Astrocyte of the cerebellum (primary cell): ENCODE measurements around the gene OR1L4.

Source experiments
- DNase-seq: peaks from one replicate; pipeline ENCODE4 v3.0.0-alpha.2; 2011; ENCODE audit warnings: low read depth
- H3K4me3 ChIP-seq: 2 replicates; pipeline ENCODE4 v1.5.1; 2011; ENCODE audit warnings: mild to moderate bottlenecking, low read depth, low read length, moderate library complexity
- CTCF ChIP-seq: IDR thresholded peaks from 2 replicates; pipeline ENCODE4 v1.5.1; 2012; ENCODE audit warnings: low read length, low read depth, moderate library complexity, mild to moderate bottlenecking; ENCODE audit errors: missing control alignments
- in situ Hi-C: cut with HindIII; loops from 2 replicates; pipeline ENCODE4 v1.10.0; 2017; ENCODE audit warnings: low sequenced_read_pairs

The OR1L4 gene

GRCh38 chr9:122723690-122724089 lies at the start of gene OR1L4:
Gene OR1L4 (plus strand): TSS chr9:122723990. CDS start chr9:122723990, 0 bp downstream.
- no peak for DNase-seq
- in situ Hi-C loops, result no loop called here
- no peak within 1 kb of the TSS for H3K4me3 ChIP-seq
- TF ChIP-seq CTCF, result no peak

- in situ Hi-C loops, result no loop called here
- no peak overlapping the region for H3K4me3 ChIP-seq
- DNase-seq, result no peak
- TF ChIP-seq CTCF, result no peak
Measured at GRCh38 chr9:122684851-122685250, 38.9 kb upstream of the OR1L4 start.

GRCh38 chr9:122695696-122696095 lies 28.1 kb upstream of the OR1L4 start:
- TF ChIP-seq CTCF, result no peak
- in situ Hi-C loops, result no loop called here
- no peak for DNase-seq
- H3K4me3 ChIP-seq, result no peak overlapping the region

- no peak for TF ChIP-seq CTCF
- no peak overlapping the region for H3K4me3 ChIP-seq
- in situ Hi-C loops, result no loop called here
- DNase-seq, result no peak
Measured at GRCh38 chr9:122718038-122718437, 5.8 kb upstream of the OR1L4 start.

GRCh38 chr9:122719218-122719617 lies 4.6 kb upstream of the OR1L4 start:
- no peak for TF ChIP-seq CTCF
- no peak for DNase-seq
- no peak overlapping the region for H3K4me3 ChIP-seq
- in situ Hi-C loops, result no loop called here

- no peak within 1 kb of the TSS for H3K4me3 ChIP-seq
- TF ChIP-seq CTCF, result no peak
- DNase-seq, result no peak
Measured at GRCh38 chr9:122742003-122742402, 18.2 kb downstream of the OR1L4 start, which contains the start of gene OR1L6. Gene OR1L6 (plus strand): TSS chr9:122742303. CDS start chr9:122749848, 7,545 bp downstream.

GRCh38 chr9:122754825-122755224 lies 31.0 kb downstream of the OR1L4 start:
- no peak for TF ChIP-seq CTCF

More at GRCh38 chr9:122742003-122742402, 18.2 kb downstream of the OR1L4 start, which contains the start of gene OR1L6:
- in situ Hi-C loops, result no loop called here

More at GRCh38 chr9:122754825-122755224, 31.0 kb downstream of the OR1L4 start:
- DNase-seq, result no peak
- in situ Hi-C loops, result loop anchor here (25.0 kb wide), 1 partner anchor 268 kb away; the partner anchor contains the start of gene OR1J1
- no peak overlapping the region for H3K4me3 ChIP-seq
